NCI-H1694 treated with DMSO at 0.1 percent for 48 hours (cell line): ENCODE measurements around the gene RNF38.
"Not testable (repeated sequence)": the region's sequence is repeated elsewhere in the genome, so short reads cannot be mapped to it uniquely, and the experiment has no call there.

Source experiments
- DNase-seq: peaks from one replicate; lab custom pipeline; 2025; lab: John Stamatoyannopoulos, UW

Gene RNF38

GRCh38 chr9:36407122-36407723, 7.2 kb upstream of the RNF38 start:
- peak; percentile 83 for DNase-seq

GRCh38 chr9:36402536-36402935, 2.5 kb upstream of the RNF38 start:
- DNase-seq, result no peak

GRCh38 chr9:36401897-36402480, 1.9 kb upstream of the RNF38 start:
- DNase-seq, result no peak

GRCh38 chr9:36401164-36401740, 1.2 kb upstream of the RNF38 start:
- DNase-seq, result peak; percentile 87

GRCh38 chr9:36400332-36401163, 479 bp upstream of the RNF38 start:
- DNase-seq, result peak; percentile 87

- no peak for DNase-seq
Observed at GRCh38 chr9:36398745-36399144, 1.3 kb downstream of the RNF38 start.

GRCh38 chr9:36396985-36397384, 3.1 kb downstream of the RNF38 start:
- no peak for DNase-seq

- no peak for DNase-seq
Observed at GRCh38 chr9:36392489-36392888, 7.6 kb downstream of the RNF38 start.

- no peak for DNase-seq
Observed at GRCh38 chr9:36389590-36389989, 10.5 kb downstream of the RNF38 start.

- not testable (repeated sequence) for DNase-seq
Observed at GRCh38 chr9:36386396-36386965, 13.6 kb downstream of the RNF38 start.

GRCh38 chr9:36382484-36382883, 17.6 kb downstream of the RNF38 start:
- DNase-seq, result no peak

- no peak for DNase-seq
Observed at GRCh38 chr9:36364577-36364976, 35.5 kb downstream of the RNF38 start.

- no peak for DNase-seq
Observed at GRCh38 chr9:36363448-36363847, 36.6 kb downstream of the RNF38 start.

GRCh38 chr9:36358486-36358885, 41.6 kb downstream of the RNF38 start:
- no peak for DNase-seq

GRCh38 chr9:36357639-36358038, 42.4 kb downstream of the RNF38 start:
- DNase-seq, result no peak

GRCh38 chr9:36346569-36346968, 53.5 kb downstream of the RNF38 start:
- DNase-seq, result no peak

GRCh38 chr9:36345103-36345846, 54.8 kb downstream of the RNF38 start:
- DNase-seq, result no peak

- no peak for DNase-seq
Observed at GRCh38 chr9:36341936-36342577, 58.0 kb downstream of the RNF38 start.

GRCh38 chr9:36337865-36338264, 62.2 kb downstream of the RNF38 start:
- no peak for DNase-seq

GRCh38 chr9:36337002-36337401, 63.1 kb downstream of the RNF38 start:
- no peak for DNase-seq
